ENCODE results near the gene ST6GAL1.

GRCh38 chr3:186953011-186953487, 22.7 kb downstream of the ST6GAL1 start:
- TF ChIP-seq CTCF (IDR thresholded peaks at IDR 0.05) (no peak), POLR2A (IDR thresholded peaks at IDR 0.05) (no peak)

All from uterus (tissue), 2 donors.